Stomach (tissue), 9 donors: ENCODE results near the gene HDAC11. TPM values are rescaled to one million over a fixed set of nuclear protein-coding genes. Genes with fewer than 3 reads are reported as not detected.

Source experiments
- DNase-seq, 2 donors: peaks; one replicate each; pipeline versions ENCODE4 v3.0.0 to v3.0.0-alpha.2; 2013 to 2019
- H3K27ac ChIP-seq, 5 donors: fragments of 200-600 bp in 4 of 5; sonication (generic) in 4 of 5; one replicate each; pipeline ENCODE4 v1.5.1; 2013 to 2019; ENCODE audit warnings: mild to moderate bottlenecking in 1 of 5, moderate library complexity in 1 of 5
- H3K27me3 ChIP-seq, 3 donors: fragments of 200-600 bp; sonication (generic); one replicate each; pipeline ENCODE4 v1.5.1; 2017 to 2019; ENCODE audit warnings: mixed run types in 1 of 3
- H3K36me3 ChIP-seq, 4 donors: fragments of 200-600 bp; sonication (generic); 1 replicate in 3 of 4; 2 replicates in 1 of 4; pipeline ENCODE4 v1.5.1; 2016 to 2019
- H3K4me1 ChIP-seq, 4 donors: fragments of 200-600 bp; sonication (generic); one replicate each; pipeline ENCODE4 v1.5.1; 2016 to 2019
- H3K4me3 ChIP-seq, 4 donors: fragments of 200-600 bp; sonication (generic) in 3 of 4; one replicate each; pipeline ENCODE4 v1.5.1; 2016 to 2019; ENCODE audit warnings: mild to moderate bottlenecking in 1 of 4
- H3K9me3 ChIP-seq, 4 donors: fragments of 200-600 bp; sonication (generic); one replicate each; pipeline ENCODE4 v1.5.1; 2016 to 2019
- CTCF ChIP-seq, 7 experiments: fragments of 450-650 bp in 4 of 7; fragments of 200-600 bp in 3 of 7; sonication (generic) in 3 of 7; IDR thresholded peaks; one replicate each; pipeline ENCODE4 v1.5.1; 2016 to 2019; ENCODE audit warnings: antibody characterized with exemption in 7 of 7, control low read depth in 2 of 7, mild to moderate bottlenecking in 1 of 7
- EP300 ChIP-seq: sonication (generic); formaldehyde crosslinking; IDR thresholded peaks from one replicate; pipeline ENCODE4 v1.6.1; 2017; ENCODE audit warnings: antibody characterized with exemption
- POLR2A ChIP-seq, 4 donors: fragments of 450-650 bp; IDR thresholded peaks; one replicate each; pipeline ENCODE4 v1.6.1; 2016; ENCODE audit warnings: antibody characterized with exemption in 4 of 4, control low read depth in 2 of 4, mild to moderate bottlenecking in 1 of 4, moderate library complexity in 1 of 4
- POLR2AphosphoS5 ChIP-seq, 3 donors: sonication (generic); formaldehyde crosslinking; IDR thresholded peaks; one replicate each; pipeline ENCODE4 v1.6.1; 2016; ENCODE audit warnings: antibody characterized with exemption in 3 of 3
- WGBS, 5 donors: extraction: QIAGEN DNeasy Blood & Tissue Kit in 3 of 5; methylation state at CpG; one replicate each; pipeline versions ENCODE4 v1.1.5 to v1.1.7; 2013 to 2018; 5-methylcytosine and 5-hydroxymethylcytosine counted together
- intact Hi-C: fragments of 100-400 bp; cut with DNase I; formaldehyde crosslinking; loops from one replicate; pipeline ENCODE4 v1.15.1; 2023; ENCODE audit warnings: low total_unique reads
- polyA plus RNA-seq, 3 donors: library from polyadenylated mRNA; stranded (reverse); fragments of 200-250 nt; gene quantifications; one replicate each; pipeline ENCODE4 v1.2.3, GENCODE V29; 2013
- total RNA-seq, 5 donors: library from RNA; depleted of rRNA; stranded (reverse); fragments of >200 nt; gene quantifications; one replicate each; pipeline versions ENCODE4 v1.1.0 to v1.2.3, GENCODE V29; 2014 to 2016
- donor health status: healthy with polysubstance abuse.
- donor health status: Bipolar disorder and iron deficiency.
- donor health status: healthy.

Gene HDAC11
- total and polyA plus RNA-seq, 8 donors, result 4.9 to 16.6 (median 15.4) TPM; not detected in 1

GRCh38 chr3:13462125-13462629, 17.9 kb upstream of the HDAC11 start:
- no peak for DNase-seq
- H3K27me3 ChIP-seq, result peaks cover 0 to 16% (median 0%) of the 10 kb centered on the region in 3 donors
- TF ChIP-seq CTCF (IDR thresholded peaks at IDR 0.05) (no peak), POLR2A (IDR thresholded peaks at IDR 0.05) (no peak), EP300 (no peak), POLR2AphosphoS5 (IDR thresholded peaks at IDR 0.05) (no peak)
- 79 to 95% (median 91%) methylated on average over 8 of the region's 8 CpGs for WGBS, 5 donors
- H3K27ac ChIP-seq, result no peak overlapping the region
- no peaks in the 10 kb centered on the region for H3K4me1 ChIP-seq
- H3K4me3 ChIP-seq, result no peak overlapping the region
- intact Hi-C loops, result loop anchor here (10.0 kb wide), 1 partner anchor 377 kb away; no protein-coding TSS in a partner anchor
- H3K36me3 ChIP-seq, result no peaks in the 10 kb centered on the region
- no peaks in the 10 kb centered on the region for H3K9me3 ChIP-seq

- H3K27ac ChIP-seq, result no peak overlapping the region
- no peaks in the 10 kb centered on the region for H3K4me1 ChIP-seq
- TF ChIP-seq EP300 (no peak), POLR2AphosphoS5 (IDR thresholded peaks at IDR 0.05) (no peak), POLR2A (IDR thresholded peaks at IDR 0.05) (no peak), CTCF (IDR thresholded peaks at IDR 0.05) (no peak)
- intact Hi-C loops, result loop anchor here (10.0 kb wide), 1 partner anchor 378 kb away; no protein-coding TSS in a partner anchor
- H3K27me3 ChIP-seq, result peaks cover 0 to 16% (median 0%) of the 10 kb centered on the region in 3 donors
- no peaks in the 10 kb centered on the region for H3K9me3 ChIP-seq
- WGBS, 5 donors, result 57 to 81% (median 62%) methylated on average over 5 of the region's 5 CpGs
- H3K4me3 ChIP-seq, result no peak overlapping the region
- DNase-seq, result no peak
- H3K36me3 ChIP-seq, result no peaks in the 10 kb centered on the region
These were observed 17.3 kb upstream of the HDAC11 start for GRCh38 chr3:13462822-13463221.

- no peak overlapping the region for H3K27ac ChIP-seq
- no peaks in the 10 kb centered on the region for H3K4me1 ChIP-seq
- DNase-seq, result no peak
- WGBS, 5 donors, result 76 to 79% (median 76%) methylated on average over 11 of the region's 11 CpGs
- H3K9me3 ChIP-seq, result no peaks in the 10 kb centered on the region
- intact Hi-C loops, result loop anchor here (10.0 kb wide), 1 partner anchor 379 kb away; no protein-coding TSS in a partner anchor
- H3K27me3 ChIP-seq, result peaks cover 0 to 16% (median 0%) of the 10 kb centered on the region in 3 donors
- H3K4me3 ChIP-seq, result no peak overlapping the region
- no peak for TF ChIP-seq POLR2A (IDR thresholded peaks at IDR 0.05)
- no peak for TF ChIP-seq EP300
- TF ChIP-seq POLR2AphosphoS5 (IDR thresholded peaks at IDR 0.05), result no peak
- no peak for TF ChIP-seq CTCF (IDR thresholded peaks at IDR 0.05)
- H3K36me3 ChIP-seq, result no peaks in the 10 kb centered on the region
These were observed 16.3 kb upstream of the HDAC11 start for GRCh38 chr3:13463618-13464400.

GRCh38 chr3:13465236-13465873, 14.8 kb upstream of the HDAC11 start:
- Histone ChIP-seq H3K27ac (no peak overlapping the region), H3K9me3 (no peaks in the 10 kb centered on the region), H3K4me3 (no peak overlapping the region), H3K36me3 (no peaks in the 10 kb centered on the region), H3K4me1 (no peaks in the 10 kb centered on the region), H3K27me3 (peaks cover 0 to 10% (median 0%) of the 10 kb centered on the region in 3 donors)
- TF ChIP-seq POLR2A (IDR thresholded peaks at IDR 0.05) (no peak), POLR2AphosphoS5 (IDR thresholded peaks at IDR 0.05) (no peak), EP300 (no peak), CTCF (IDR thresholded peaks at IDR 0.05) (no peak)
- no peak for DNase-seq
- 61 to 75% (median 65%) methylated on average over 4 of the region's 4 CpGs for WGBS, 5 donors
- intact Hi-C loops, result loop anchor here (10.0 kb wide), 1 partner anchor 381 kb away; no protein-coding TSS in a partner anchor
